Panc1 (cell line): Measurements from ENCODE around the gene RAB3D.

Experiments used
- SIN3A ChIP-seq: IDR thresholded peaks from 2 replicates; pipeline ENCODE4 v1.6.1; 2012; ENCODE audit warnings: low read depth, mild to moderate bottlenecking, low read length, moderate library complexity, borderline replicate concordance; ENCODE audit not compliant: insufficient read depth
- TF ChIP-seq, protein P1 (sequence below): fragments of 450-650 bp; IDR thresholded peaks from 2 replicates; pipeline ENCODE4 v1.5.1; 2017; ENCODE audit warnings: mild to moderate bottlenecking

DNA sequence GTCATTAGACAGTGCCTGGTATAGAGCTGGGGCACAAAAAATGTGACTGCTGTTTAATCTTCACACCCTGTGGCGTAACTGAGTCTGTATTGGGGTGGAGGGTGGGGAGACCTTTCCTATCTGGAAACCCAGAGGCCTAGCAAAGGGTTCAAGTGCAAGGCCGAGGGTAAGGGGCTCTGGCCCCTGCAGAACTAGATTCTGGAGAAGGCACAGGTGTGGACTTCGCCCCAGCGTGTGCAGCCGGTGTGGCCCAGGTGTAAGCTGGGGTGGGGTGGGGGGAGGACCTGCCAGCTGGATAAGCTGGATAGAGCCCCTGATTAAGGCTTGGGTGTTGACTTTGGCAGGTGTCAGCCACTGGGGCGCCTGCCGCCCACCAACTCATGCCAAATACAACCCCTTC lies 1.3 kb downstream of the RAB3D start:
- TF ChIP-seq, protein P1, sequence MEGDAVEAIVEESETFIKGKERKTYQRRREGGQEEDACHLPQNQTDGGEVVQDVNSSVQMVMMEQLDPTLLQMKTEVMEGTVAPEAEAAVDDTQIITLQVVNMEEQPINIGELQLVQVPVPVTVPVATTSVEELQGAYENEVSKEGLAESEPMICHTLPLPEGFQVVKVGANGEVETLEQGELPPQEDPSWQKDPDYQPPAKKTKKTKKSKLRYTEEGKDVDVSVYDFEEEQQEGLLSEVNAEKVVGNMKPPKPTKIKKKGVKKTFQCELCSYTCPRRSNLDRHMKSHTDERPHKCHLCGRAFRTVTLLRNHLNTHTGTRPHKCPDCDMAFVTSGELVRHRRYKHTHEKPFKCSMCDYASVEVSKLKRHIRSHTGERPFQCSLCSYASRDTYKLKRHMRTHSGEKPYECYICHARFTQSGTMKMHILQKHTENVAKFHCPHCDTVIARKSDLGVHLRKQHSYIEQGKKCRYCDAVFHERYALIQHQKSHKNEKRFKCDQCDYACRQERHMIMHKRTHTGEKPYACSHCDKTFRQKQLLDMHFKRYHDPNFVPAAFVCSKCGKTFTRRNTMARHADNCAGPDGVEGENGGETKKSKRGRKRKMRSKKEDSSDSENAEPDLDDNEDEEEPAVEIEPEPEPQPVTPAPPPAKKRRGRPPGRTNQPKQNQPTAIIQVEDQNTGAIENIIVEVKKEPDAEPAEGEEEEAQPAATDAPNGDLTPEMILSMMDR = no peak
- no peak for TF ChIP-seq SIN3A
